COLO829 (cell line): ENCODE results near the gene ILK.

ENCODE experiments used
- DNase-seq: peaks from one replicate; pipeline ENCODE4 v3.0.0; 2012; ENCODE audit warnings: low spot score

The ILK gene

DNA sequence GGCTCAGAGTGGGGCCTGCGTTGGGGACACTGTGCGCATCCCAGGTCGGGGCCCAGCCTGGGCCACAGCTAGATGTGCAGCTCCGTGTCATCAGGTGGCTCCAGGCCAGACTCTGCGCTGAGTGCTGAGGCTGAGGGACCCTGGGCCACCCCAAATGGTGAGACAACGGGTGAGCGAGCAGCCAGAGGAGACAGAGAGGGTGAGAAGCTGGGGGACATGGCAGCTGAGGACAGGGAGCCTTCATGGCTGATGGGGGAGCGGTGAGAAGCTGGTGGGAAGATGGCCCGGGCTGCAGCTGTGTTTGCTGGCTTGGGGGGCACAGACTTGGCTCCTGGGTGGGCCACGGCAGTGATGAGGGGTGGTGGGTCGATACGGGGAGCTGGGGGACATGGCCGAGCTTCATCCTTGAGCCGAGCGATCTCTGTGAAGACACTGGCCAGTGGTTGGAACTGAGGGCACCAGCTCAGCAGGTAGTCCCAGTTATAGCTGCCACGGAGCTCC, 18.2 kb downstream of the ILK start:
- DNase-seq: no peak

DNA sequence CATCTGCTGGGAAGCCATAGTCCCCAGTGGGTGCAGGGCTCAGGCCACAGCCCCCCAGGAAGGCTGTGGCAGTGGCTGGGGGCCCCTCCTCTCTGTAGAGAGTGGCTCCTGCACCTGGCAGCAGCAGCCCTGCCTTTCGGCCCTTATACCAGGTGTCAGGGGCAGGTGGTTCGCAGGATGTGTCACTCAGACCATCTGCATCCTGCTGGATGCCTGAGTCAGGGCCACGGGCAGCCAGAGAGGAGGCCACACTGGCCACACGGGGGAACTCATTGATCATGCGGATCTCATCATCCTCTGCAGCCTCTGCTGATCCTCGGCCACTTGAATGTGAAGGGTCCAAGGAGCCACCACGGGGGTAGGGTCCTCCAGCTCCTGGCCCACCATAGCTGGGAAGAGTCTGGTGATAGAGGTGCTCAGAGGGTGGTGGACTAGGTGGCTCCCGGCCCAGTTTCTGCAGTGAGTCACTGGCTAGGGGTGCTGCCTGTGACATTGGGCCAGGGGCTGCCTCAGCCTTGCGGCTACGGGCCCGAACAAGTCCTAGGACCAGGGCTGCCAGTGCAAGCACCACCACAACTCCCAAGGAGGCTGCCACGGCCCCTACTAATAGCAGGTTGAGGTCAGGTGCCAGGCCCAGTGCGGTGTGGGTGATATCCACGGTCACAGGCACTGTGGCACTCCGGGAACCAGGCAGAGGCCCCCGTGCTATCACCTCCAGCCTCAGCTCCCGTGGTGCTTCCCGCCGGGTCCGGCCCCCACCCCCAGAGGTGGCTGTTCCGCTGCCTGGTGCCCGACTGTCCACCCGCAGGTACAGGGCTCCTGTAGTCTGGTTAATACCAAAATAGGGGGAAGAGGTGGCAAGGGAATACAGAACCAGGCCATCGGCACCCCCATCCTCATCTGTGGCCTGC, 18.9 kb downstream of the ILK start:
- no peak for DNase-seq

DNA sequence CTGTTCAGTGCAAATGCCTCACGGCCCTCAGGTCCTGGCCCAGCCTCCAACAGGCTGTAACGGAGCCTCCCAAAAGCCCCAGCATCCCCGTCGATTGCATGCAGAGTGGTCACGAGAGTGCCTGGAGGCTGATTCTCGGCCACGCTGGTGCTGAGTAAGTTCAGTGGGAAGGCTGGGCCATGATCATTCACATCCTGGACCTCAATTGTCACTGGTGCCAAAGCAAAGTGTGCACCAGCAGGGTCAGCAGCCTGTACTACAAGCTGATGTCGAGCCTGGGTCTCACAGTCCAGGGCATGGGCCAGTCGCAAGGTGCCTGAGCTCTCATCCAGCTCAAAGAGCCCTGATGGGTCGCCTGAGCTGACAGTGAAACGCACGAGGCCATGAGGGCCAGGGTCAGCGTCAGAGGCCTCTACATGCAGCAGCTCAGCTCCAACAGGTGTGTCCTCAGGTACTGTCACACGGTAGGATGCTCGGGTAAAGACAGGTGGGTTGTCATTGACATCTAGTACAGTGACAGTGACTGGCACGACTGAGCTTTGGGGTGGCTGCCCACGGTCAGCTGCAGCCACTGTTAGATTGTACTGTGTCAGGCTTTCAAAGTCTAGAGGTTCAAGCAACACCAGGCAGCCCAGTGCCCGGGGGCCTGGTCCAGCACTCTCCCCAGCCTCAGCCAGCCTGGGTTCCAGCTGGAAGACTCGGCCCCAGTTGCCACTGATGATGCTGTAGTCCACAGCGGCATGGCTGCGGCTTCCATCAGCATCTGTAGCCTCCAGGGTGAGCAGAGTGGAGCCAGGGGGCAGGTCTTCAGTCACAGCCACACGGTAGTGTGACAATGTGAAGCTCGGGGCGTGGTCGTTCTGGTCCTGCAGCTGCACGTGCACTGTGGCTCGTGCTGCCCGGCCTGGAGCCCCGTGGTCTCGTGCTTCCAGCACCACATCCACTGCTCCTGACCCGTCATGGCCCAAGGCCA, 20.1 kb downstream of the ILK start:
- DNase-seq: no peak

DNA sequence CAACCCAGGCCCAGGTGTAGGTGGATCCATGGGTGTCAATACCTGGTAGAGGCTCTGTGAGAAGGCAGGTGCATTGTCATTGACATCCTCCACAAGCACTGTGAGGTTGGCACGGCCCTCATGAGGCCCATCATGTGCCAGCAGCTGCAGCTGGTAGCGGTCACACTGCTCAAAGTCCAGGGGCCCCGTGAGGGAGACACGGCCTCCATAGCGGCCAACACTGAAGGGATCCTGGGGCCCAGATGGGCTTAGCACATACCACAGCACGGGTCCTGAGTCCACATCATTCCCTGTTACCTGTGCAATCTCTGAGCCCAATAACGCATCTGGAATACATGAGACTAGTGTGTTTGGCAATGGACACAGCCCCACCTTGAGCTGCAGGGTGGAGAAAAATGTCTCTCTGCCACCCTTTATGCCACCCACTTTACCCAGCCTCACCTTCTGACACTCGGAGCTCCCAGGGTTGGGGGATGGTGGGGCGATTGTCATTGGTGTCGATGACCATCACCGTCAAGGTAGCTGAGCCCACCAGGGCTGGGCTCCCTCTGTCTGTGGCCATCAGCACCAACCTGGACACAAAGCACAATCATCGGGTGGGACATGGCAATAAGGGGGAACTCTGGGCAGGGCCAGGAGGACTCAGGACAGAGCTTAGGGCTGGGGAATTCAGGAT, 21.7 kb downstream of the ILK start:
- DNase-seq: no peak

DNA sequence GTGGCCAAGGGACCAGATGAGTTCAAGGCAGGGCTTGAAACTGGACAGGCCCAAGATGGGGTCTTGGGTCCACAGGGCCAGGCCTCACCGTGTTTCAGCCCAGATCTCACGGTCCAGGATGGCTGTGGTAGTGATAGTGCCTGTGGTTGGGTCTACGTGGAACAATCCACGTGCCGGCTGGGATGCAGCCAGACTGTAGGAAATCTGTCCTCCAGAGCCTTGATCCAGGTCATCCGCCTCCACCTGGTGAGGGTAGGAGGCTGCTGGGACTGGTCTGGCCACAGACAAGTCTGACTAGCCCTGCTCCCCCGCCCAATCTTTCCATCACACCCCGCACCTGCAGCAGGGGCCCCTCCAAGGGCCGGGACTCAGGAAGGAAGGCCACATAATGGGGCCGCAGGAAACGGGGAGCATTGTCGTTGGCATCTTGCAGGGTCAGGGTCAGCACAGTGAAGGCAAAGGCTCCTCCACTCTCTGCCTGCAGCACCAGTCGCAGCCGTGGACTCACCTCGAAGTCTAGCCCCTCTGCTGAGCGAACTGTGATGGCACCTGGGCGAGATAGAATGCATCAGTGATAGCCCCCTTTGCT, 22.4 kb downstream of the ILK start:
- no peak for DNase-seq

DNA sequence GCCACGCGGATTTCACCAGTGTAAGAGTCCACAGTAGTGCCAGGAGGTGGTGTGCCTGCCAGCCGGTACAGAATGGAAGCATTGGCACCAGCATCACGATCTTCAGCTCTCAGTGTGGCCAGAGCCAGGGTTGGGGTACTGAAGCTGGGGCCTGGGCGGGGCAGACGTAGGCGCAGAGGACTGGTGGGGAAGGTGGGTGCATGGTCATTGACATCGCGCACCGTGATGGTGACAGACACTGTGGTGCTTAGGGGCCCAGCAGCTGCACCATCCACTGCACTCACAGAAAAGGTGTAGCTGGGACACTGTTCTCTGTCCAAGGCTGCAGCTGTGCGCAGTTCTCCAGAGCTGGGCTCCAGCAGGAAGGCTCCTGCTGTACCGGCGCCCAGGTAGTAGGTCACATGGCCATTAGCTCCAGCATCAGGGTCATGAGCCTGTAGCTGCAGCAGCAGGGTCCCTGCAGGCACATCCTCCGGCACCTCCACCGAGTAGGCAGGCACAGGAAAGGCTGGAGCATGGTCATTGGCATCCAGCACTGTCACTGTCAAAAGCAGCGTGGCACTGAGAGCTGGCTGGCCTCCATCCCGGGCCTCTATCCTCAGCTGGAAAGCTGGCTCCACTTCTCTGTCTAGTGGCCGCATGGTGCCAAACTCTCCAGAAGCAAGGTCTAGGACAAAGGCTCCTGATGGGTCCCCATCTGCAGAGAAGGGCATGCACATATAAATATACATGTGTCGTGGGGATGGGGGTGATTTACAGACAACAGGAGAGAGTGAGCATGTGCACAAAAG, 23.6 kb downstream of the ILK start:
- DNase-seq: no peak

DNA sequence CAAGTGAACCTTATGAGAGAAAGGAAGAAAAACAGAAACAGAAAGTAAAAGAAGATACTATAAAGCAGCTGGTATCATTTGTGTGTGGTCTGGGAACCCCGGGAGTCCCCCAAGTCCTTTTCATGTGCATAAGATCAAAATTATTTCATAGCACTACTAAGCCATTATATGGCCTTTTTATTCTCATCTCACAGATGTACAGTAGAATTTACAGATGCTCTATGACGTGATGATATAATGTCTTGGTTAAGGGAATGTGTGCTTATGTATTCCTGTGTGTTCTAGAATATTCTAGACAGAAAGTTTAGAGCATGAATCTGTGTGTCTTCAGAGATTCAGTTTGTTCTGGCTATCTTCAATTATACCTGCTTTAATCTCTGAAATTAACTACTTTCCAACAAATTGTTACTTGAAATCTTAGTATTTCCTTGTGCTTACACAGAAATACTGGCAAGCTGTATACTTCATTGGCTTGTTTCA, 24.2 kb downstream of the ILK start:
- no peak for DNase-seq

DNA sequence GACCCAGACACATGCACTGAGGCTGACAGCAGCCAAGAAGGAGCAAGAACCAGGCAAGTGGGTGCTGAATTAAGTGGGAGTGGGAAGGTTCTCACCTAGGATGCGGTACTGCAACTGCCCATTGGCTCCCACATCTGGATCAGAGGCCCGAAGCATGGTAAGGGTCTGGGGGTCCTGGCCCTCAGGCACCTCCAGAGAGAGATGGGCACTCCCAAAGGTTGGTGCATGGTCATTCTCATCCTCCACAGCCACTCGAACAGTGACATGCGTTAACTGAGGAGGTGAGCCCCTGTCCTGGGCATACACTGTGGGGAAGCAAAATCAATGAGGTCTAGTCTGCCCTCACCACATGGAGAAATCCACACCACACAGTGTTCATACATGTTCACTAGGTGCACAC, 25.0 kb downstream of the ILK start:
- no peak for DNase-seq

DNA sequence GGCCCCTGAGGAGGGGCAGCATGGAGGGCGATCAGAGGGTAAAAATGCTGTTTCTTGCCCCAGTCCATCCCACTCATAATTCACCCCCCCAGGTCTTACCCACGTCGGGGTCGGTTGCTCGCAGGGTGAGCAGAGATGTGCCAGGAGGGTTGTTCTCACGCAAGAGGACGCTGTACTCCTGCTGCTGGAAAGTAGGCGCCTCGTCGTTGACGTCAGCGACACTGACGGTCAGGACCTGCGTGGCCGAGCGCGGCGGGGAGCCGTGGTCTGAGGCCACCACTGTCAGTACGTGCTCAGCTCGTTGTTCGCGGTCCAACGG, 26.0 kb downstream of the ILK start:
- DNase-seq: no peak

DNA sequence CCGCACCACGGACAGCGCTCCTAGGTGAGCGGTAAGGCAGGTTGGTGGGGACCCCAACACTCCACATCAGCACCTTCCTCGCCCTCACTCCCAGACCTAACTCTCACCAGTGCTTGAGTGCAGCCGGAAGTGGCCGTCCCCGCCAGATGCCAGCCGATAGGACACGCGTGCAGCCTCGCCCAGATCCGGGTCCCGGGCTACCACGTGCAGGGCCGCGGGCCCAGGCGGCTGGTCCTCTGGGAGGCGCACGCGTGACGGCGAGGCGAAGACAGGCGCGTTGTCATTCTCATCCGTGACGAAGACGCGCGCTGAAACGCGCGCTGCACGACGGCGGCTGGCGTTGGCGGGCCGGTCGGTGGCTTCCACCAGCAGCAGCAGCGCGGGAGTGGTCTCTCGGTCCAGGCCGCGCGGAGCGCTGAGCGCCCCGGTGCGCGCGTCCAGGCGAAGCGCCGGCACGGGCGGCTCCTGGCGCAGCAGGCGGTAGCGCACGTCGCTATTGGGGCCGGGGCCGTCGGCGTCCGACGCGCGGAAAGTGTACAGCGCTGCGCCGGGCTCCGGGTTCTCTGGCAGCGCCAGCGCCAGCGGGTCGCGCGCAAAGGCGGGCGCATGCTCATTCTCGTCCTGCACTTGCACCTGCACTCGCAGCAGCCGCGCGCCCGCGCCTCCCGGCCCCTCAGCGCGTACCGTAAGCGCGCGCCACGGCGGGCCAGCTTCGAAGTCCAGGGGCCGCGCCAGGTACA, 26.5 kb downstream of the ILK start:
- no peak for DNase-seq

DNA sequence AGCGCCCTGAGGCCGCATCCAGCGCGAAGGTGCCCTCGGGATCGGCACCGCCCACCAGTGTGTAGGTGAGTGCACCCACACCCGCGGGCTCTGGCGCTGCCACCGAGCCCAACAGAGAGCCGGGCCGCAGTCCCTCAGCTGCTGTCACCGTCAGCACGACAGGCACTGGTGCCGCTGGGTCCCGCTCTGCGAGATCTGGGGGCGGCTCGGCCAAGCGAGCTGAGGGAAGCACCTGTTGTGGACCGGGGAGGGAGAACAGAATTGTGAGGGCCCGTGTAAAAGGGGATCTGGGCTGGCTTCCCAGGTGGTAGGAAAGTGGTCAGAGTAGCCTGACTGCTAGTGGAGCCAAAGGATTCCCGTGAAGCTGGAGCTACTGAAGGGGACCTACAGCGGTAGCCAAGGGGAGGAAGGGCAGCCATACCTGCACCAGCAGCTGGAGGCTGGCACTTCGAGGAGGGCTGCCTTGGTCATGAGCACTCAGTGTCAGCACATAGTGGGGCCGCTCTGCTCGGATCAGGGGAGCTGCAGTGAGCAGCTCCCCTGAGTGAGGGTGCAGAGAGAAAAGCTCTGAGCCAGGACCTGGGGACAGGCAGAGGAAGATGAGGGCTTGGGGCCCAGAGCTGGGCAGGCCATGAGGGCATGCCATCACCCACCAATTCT, 27.2 kb downstream of the ILK start:
- no peak for DNase-seq

DNA sequence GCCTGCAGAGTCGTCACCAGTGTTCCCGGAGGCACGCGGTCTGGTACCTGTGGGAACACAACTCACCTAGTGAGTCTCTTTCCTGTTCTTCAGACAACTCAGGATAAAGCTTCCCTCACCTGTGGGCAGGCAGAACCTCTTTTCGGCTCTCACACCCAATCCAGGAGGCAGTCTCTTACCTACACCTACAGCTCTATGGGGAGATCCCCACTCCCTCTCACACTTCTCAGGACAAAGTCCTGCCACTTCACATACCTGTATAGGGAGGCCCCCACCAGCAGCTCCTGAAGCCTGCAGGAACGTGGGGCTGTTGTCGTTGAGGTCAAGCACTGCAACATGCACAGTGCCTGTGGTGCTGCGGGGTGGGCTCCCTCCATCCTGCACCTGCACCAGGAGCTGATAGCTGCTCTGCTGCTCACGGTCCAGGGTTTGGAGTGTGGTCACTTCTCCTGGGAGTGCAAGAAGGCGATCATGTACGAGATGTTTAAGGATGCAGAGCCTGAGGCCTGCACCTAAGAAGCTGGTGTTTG, 27.9 kb downstream of the ILK start:
- DNase-seq: no peak

DNA sequence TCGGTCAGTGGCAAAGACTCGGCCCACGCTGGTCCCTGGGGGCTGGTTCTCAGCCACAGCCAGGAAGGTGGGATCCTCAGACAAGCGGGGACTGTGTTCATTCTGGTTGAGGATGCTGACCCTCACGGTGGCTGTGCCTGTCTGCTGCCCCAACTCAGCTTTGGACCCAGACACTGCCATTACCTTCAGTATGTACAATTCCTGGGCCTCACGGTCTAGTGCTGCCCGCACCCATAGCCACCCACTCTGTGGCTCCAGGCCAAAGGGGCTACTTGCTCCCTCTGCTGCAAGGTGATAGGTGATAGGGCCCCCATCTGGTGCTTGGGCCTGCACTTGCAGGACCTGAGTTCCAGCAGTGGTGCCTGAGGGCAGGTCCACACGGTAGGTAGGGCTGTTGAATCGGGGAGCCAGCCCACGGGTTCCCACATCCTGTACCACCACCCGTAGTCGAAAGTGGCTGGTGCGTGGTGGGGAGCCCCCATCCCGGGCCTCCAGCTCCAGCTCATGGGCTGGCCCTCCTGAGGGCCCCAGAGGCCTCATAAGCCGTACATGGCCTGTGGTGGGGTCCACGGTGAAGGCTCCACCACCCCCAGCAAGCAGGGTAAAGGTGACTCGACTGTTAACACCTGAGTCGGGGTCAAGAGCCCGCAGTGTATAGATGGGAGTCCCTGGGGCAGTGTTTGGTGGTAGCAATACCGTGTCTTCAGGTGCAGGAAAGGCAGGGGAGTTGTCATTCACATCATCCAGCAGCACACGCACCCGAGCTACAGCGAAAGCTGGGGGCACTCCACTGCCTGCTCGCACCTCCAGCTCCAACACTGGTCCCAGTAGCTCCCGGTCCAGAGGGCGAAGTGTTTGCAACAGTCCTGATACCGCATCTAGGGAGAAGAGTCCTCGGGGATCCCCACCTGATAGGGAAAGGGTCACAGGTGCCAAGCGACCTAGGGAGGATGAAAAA, 28.8 kb downstream of the ILK start:
- no peak for DNase-seq

DNA sequence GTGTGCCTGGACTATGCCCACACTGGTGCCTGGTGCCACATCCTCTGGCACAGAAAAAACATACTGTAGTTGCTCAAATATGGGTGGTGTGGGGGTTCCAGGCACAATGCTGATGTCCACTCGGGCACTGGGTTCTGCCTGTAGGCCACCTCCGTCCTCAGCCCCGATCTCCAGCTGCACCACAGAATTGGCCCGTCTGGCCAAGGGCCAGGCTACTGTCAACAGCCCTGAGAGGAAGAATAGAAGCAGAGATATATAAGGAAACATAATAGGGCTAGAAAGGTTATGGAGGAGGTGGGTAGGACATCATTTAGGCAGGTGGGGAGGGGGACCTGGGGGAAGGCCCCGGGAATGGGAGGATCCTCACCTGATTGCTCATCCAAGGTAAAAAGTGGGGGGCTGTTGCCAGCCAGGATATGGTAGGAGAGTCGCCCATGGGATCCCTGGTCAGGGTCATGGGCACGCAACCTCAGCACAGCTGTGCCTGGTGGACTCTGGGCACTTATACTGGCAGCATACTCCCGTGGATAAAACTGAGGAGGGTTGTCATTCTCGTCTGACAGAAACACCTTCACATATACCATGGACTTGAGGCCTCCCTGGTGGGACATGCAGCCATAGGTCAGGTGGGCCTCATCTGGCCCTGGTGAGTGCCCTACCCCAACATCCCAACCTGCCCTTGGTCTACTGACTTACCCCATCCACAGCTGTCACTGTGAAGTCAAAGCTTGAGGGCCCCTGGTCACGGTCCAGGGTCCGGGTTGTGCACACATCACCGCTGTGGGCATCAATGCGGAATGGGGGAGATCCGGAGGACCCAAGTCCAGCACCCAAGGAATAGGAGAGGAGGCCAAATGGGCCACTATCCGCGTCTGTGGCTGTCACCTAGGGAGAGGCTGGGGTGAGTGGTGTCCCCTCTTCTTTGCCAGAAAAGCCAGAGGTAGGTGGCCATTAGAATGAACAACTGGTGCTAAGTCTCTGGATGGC, 30.1 kb downstream of the ILK start:
- no peak for DNase-seq

DNA sequence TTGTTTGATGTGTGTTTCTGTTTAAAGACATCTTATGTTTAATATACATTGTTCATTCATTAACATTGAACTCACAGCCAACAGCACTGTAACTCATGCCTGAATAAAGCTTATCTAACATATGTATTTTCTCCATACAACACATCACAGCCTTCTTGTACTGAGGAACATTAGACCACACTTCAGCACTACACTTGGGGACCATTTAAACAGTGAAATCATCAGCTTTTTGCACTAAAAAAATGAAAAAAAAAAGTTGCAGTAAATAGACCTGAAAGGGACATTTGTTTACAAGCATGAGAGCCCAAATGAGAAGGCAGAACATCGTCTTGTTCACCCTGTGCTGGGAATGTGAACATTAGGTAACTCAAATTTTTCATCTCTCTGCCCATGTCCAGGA, 31.0 kb downstream of the ILK start:
- DNase-seq: no peak

DNA sequence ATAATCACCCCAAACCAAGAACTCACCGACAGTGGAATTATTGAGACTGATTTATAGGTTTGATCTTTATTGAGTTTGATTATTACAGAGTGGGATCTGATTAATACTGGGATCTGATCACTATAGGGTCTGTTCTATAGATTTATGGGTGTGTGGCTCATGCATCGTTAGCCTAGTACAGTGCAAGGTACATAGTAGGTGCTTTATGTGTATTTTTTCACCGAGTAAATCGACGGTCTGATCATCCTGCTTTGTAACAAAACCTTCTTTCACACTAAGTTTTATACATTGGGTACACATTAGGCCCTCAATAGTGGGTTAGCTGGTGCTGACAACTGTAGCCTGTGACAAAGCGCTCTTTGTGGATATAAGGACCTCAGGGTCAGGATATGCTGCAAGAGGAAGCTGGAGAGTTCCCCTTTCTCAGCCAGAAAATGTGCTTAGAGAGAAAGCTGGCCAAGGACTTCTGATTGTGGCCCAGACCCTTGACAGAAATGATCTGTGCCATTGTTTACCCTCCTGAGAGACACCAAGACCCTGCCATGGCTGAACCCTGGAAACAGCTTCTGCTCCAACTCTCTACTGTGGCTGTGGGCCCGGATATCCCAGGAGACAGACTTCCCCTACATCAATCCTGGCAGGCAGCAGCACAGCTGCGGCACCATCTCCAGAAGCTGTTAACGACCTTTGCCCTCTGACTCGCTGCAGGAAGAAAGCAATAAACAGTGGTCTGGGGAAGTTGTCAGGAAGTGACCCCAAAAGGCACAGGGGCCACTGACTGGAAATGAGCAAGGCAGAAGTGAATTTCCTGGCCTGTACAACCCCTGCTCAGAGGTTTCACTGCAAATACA, 31.7 kb downstream of the ILK start:
- peak; percentile 70 for DNase-seq
